CD14-positive monocyte (primary cell): ENCODE results near the gene KIF3A. TPM values are rescaled to one million over a fixed set of nuclear protein-coding genes. Genes with fewer than 3 reads are reported as not detected.
A peak's percentile ranks its signal among the peaks of the same experiment; 100 is the strongest.

Experiments
- DNase-seq, 3 donors: peaks; one replicate each; pipeline ENCODE4 v3.0.0-alpha.2; 2011 to 2022
- H2AFZ ChIP-seq: 2 replicates; pipeline ENCODE4 v1.6.0; 2012; ENCODE audit warnings: mild to moderate bottlenecking, low read depth, low read length, inconsistent platforms; ENCODE audit not compliant: insufficient read depth, poor library complexity, severe bottlenecking
- H3K27ac ChIP-seq, 2 donors: 1 replicate in 1 of 2; 2 replicates in 1 of 2; pipeline ENCODE4 v1.5.1; 2012 to 2013; ENCODE audit warnings: low read length in 2 of 2, control low read depth in 1 of 2, inconsistent platforms in 1 of 2, low read depth in 1 of 2, mild to moderate bottlenecking in 1 of 2
- H3K27me3 ChIP-seq, 2 donors: one replicate each; pipeline versions ENCODE4 v1.6.0 to v1.6.1; 2011 to 2013; ENCODE audit warnings: low read length in 2 of 2; ENCODE audit not compliant: control insufficient read depth in 2 of 2, insufficient read depth in 2 of 2
- H3K36me3 ChIP-seq, 2 donors: replicated peaks in 1 of 2; 1 replicate in 1 of 2; 2 replicates in 1 of 2; pipeline versions ENCODE4 v1.5.1 to v1.6.1; 2012 to 2013; ENCODE audit warnings: low read length in 2 of 2, control low read depth in 1 of 2, inconsistent platforms in 1 of 2, mild to moderate bottlenecking in 1 of 2; ENCODE audit not compliant: insufficient read depth in 2 of 2, control insufficient read depth in 1 of 2
- H3K4me1 ChIP-seq, 2 donors: 1 replicate in 1 of 2; 2 replicates in 1 of 2; pipeline versions ENCODE4 v1.5.1 to v1.6.1; 2012 to 2013; ENCODE audit warnings: low read length in 2 of 2, control low read depth in 1 of 2, inconsistent platforms in 1 of 2, mild to moderate bottlenecking in 1 of 2, moderate library complexity in 1 of 2; ENCODE audit not compliant: insufficient read depth in 2 of 2, control insufficient read depth in 1 of 2
- H3K4me2 ChIP-seq: replicated peaks from 2 replicates; pipeline ENCODE3; 2012; ENCODE audit warnings: low read length, moderate library complexity, mild to moderate bottlenecking; ENCODE audit not compliant: poor library complexity, severe bottlenecking; ENCODE audit errors: extremely low read depth
- H3K4me3 ChIP-seq, 3 experiments: fragments of 200-600 bp in 1 of 3; sonication (generic) in 1 of 3; replicated peaks in 1 of 3; 1 replicate in 2 of 3; 2 replicates in 1 of 3; pipeline ENCODE4 v1.5.1; 2011 to 2013; ENCODE audit warnings: low read length in 3 of 3, mild to moderate bottlenecking in 3 of 3, control low read depth in 2 of 3, low read depth in 2 of 3, inconsistent platforms in 1 of 3, moderate library complexity in 1 of 3
- H3K79me2 ChIP-seq: 2 replicates; pipeline ENCODE4 v1.6.0; 2012; ENCODE audit warnings: mild to moderate bottlenecking, control low read depth, inconsistent platforms, low read length, moderate library complexity; ENCODE audit not compliant: insufficient read depth
- H3K9ac ChIP-seq: 2 replicates; pipeline ENCODE4 v1.6.0; 2017; ENCODE audit warnings: low read length, mild to moderate bottlenecking; ENCODE audit not compliant: insufficient read depth, poor library complexity, severe bottlenecking
- H3K9me3 ChIP-seq, 2 donors: replicated peaks in 1 of 2; 1 replicate in 1 of 2; 2 replicates in 1 of 2; pipeline versions ENCODE4 v1.5.1 to v1.6.1; 2012 to 2013; ENCODE audit warnings: low read length in 2 of 2, control low read depth in 1 of 2; ENCODE audit not compliant: control insufficient read depth in 1 of 2, insufficient read depth in 1 of 2
- H4K20me1 ChIP-seq: 2 replicates; pipeline ENCODE4 v1.6.0; 2012; ENCODE audit warnings: mild to moderate bottlenecking, low read length, control low read depth, moderate library complexity; ENCODE audit not compliant: insufficient read depth
- H3K27ac Mint-ChIP-seq, 7 donors: one replicate each; pipeline ENCODE4 v1.8.0; 2020; ENCODE audit warnings: mild to moderate bottlenecking in 7 of 7, mixed read lengths in 7 of 7, moderate library complexity in 6 of 7, inconsistent platforms in 2 of 7
- H3K27me3 Mint-ChIP-seq, 3 donors: one replicate each; pipeline ENCODE4 v1.8.0; 2021 to 2022; ENCODE audit warnings: low read depth in 3 of 3, mild to moderate bottlenecking in 3 of 3, mixed read lengths in 3 of 3, moderate library complexity in 3 of 3, inconsistent platforms in 1 of 3
- H3K36me3 Mint-ChIP-seq, 2 donors: one replicate each; pipeline ENCODE4 v1.8.0; 2020; ENCODE audit warnings: mixed read lengths in 2 of 2, inconsistent platforms in 1 of 2, mild to moderate bottlenecking in 1 of 2
- H3K4me1 Mint-ChIP-seq: one replicate; pipeline ENCODE4 v1.8.0; 2020; ENCODE audit warnings: mild to moderate bottlenecking, mixed read lengths
- H3K4me3 Mint-ChIP-seq, 2 donors: one replicate each; pipeline ENCODE4 v1.8.0; 2020; ENCODE audit warnings: mild to moderate bottlenecking in 2 of 2, mixed read lengths in 2 of 2, moderate library complexity in 1 of 2
- H3K9me3 Mint-ChIP-seq, 7 donors: one replicate each; pipeline ENCODE4 v1.8.0; 2020 to 2022; ENCODE audit warnings: mixed read lengths in 7 of 7, mild to moderate bottlenecking in 6 of 7, moderate library complexity in 6 of 7, inconsistent platforms in 2 of 7
- WGBS: methylation state at CpG from one replicate; pipeline ENCODE4 v1.1.5; 2013; ENCODE audit warnings: missing lambda C conversion rate; ENCODE audit not compliant: insufficient coverage; 5-methylcytosine and 5-hydroxymethylcytosine counted together
- intact Hi-C, 2 donors: fragments of 100-400 bp; cut with micrococcal nuclease; formaldehyde crosslinking; loops; one replicate each; pipeline versions ENCODE4 v1.15.0 to v1.15.1; 2023
- polyA plus RNA-seq, 3 donors: library from polyadenylated mRNA; depleted of rRNA in 1 of 3; unstranded in 2 of 3; stranded (reverse) in 1 of 3; fragments of 300-500 nt in 2 of 3; fragments of >200 nt in 1 of 3; fragmentation: Illumina TruSeq in 2 of 3; gene quantifications; 1 replicate in 2 of 3; 2 replicates in 1 of 3; pipeline ENCODE4 v1.2.3, GENCODE V29; 2012 to 2021
- TF ChIP-seq, protein P1 (sequence below): fragments of 200-600 bp; IDR thresholded peaks from one replicate; pipeline ENCODE4 v1.8.0; 2022; ENCODE audit warnings: antibody characterized with exemption, mild to moderate bottlenecking

KIF3A gene
- polyA plus RNA-seq, 3 donors: 0.68 to 1.3 (median 1.2) TPM

DNA sequence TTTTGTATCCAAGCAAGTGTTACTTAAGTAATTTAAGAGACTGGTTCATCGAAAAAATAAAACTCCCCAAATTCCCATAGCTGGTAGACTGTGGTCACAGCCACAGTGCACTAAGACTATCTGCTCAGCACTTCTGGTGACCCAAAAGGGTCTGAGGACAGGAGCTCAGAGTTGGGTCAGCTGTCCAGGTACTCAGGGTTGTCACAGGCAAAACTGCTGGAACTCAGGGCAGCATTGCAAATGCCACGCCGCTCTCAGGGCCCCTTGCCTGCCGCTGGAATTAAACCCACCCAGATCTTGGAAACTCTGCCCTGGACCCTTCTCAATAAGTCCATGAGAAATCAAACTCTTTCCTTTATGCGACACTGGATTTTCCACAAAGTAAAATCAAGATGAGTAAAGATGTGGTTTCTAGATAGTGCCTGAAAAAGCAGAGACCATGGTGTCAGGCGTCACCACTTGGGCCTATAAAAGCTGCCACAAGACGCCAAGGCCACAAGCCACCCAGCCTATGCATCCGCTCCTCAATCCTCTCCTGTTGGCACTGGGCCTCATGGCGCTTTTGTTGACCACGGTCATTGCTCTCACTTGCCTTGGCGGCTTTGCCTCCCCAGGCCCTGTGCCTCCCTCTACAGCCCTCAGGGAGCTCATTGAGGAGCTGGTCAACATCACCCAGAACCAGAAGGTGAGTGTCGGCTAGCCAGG lies 79.5 kb downstream of the KIF3A start, which contains the start of gene IL13:
Gene IL13, plus strand, starts transcription at position 498 of the 705 bp plus-strand sequence. Its CDS starts 14 bp downstream, at position 512.
- H3K27ac Mint-ChIP-seq: no peak within 1 kb of the TSS
- DNase-seq: no peak
- H3K9me3 ChIP-seq: peaks cover 0 to 15% of the 10 kb centered on the region in 2 donors
- 97% methylated on average over 10 of the region's 12 CpGs for WGBS
- H3K9ac ChIP-seq: no peak within 1 kb of the TSS
- H3K36me3 Mint-ChIP-seq: peaks cover 2 to 4% of the 10 kb centered on the region in 2 donors
- peaks cover 0 to 13% (median 5%) of the 10 kb centered on the region in 7 donors for H3K9me3 Mint-ChIP-seq
- peaks cover 7 to 12% of the 10 kb centered on the region in 2 donors for H3K4me1 ChIP-seq
- H3K27me3 Mint-ChIP-seq: peaks cover 38 to 47% (median 43%) of the 10 kb centered on the region in 3 donors
- peak within 1 kb of the TSS in 1 of 2 donors; percentile 85 for H3K4me3 Mint-ChIP-seq
- no peaks in the 10 kb centered on the region for H3K79me2 ChIP-seq
- peaks cover 10% of the 10 kb centered on the region for H3K4me1 Mint-ChIP-seq
- peaks cover 25 to 43% of the 10 kb centered on the region in 2 donors for H3K27me3 ChIP-seq
- TF ChIP-seq, protein P1, sequence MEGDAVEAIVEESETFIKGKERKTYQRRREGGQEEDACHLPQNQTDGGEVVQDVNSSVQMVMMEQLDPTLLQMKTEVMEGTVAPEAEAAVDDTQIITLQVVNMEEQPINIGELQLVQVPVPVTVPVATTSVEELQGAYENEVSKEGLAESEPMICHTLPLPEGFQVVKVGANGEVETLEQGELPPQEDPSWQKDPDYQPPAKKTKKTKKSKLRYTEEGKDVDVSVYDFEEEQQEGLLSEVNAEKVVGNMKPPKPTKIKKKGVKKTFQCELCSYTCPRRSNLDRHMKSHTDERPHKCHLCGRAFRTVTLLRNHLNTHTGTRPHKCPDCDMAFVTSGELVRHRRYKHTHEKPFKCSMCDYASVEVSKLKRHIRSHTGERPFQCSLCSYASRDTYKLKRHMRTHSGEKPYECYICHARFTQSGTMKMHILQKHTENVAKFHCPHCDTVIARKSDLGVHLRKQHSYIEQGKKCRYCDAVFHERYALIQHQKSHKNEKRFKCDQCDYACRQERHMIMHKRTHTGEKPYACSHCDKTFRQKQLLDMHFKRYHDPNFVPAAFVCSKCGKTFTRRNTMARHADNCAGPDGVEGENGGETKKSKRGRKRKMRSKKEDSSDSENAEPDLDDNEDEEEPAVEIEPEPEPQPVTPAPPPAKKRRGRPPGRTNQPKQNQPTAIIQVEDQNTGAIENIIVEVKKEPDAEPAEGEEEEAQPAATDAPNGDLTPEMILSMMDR: no peak
- no peak within 1 kb of the TSS for H3K4me3 ChIP-seq
- H3K4me2 ChIP-seq: no peak within 1 kb of the TSS
- no peaks in the 10 kb centered on the region for H3K36me3 ChIP-seq
- H3K27ac ChIP-seq: no peak within 1 kb of the TSS
- intact Hi-C loops: no loop called here
- H2AFZ ChIP-seq: no peak within 1 kb of the TSS
- no peaks in the 10 kb centered on the region for H4K20me1 ChIP-seq

DNA sequence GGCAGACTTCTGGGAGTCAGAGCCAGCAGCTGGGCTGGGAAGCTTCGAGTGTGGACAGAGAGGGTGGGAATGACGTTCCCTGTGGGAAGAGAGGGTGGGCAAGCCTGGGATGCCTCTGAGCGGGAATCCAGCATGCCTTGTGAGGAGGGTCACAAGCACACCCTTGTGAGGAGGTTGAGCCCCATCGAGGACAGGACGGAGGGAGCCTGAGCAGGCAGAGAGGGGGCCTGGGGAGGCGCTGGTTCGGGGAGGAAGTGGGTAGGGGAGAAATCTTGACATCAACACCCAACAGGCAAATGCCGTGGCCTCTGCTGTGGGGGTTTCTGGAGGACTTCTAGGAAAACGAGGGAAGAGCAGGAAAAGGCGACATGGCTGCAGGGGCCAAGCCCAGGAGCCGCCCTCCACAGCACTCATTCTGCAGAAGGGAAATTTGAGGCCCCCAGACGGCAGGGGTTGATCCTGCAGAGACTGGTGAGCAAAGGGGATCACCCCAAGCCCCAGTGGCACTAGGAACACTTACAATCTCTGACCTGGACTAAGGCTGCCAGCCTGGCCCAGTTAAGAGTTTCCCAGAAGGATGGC lies 80.5 kb downstream of the KIF3A start:
- H2AFZ ChIP-seq: peak overlapping the region; percentile 53
- Mint-ChIP-seq H3K27me3 (peaks cover 46 to 56% (median 51%) of the 10 kb centered on the region in 3 donors), H3K9me3 (peaks cover 0 to 13% (median 5%) of the 10 kb centered on the region in 7 donors), H3K4me3 (peak overlapping the region in 1 of 2 donors; percentile 85), H3K4me1 (peaks cover 10% of the 10 kb centered on the region), H3K36me3 (peaks cover 2 to 4% of the 10 kb centered on the region in 2 donors), H3K27ac (no peak overlapping the region)
- H3K4me3 ChIP-seq: no peak overlapping the region
- no peak for DNase-seq
- H4K20me1 ChIP-seq: no peaks in the 10 kb centered on the region
- H3K27ac ChIP-seq: no peak overlapping the region
- peaks cover 7 to 12% of the 10 kb centered on the region in 2 donors for H3K4me1 ChIP-seq
- H3K4me2 ChIP-seq: peak overlapping the region; percentile 56
- H3K36me3 ChIP-seq: no peaks in the 10 kb centered on the region
- TF ChIP-seq, protein P1: no peak
- peaks cover 25 to 49% of the 10 kb centered on the region in 2 donors for H3K27me3 ChIP-seq
- intact Hi-C loops: no loop called here
- 31% methylated on average over 5 of the region's 12 CpGs for WGBS
- H3K9ac ChIP-seq: no peak overlapping the region
- peaks cover 0 to 15% of the 10 kb centered on the region in 2 donors for H3K9me3 ChIP-seq
- no peaks in the 10 kb centered on the region for H3K79me2 ChIP-seq
